ENCODE measurements around the gene PRTN3.

GRCh38 chr19:871446-872265 is 30.9 kb downstream of the PRTN3 start:
- TF ChIP-seq REST (IDR thresholded peaks at IDR 0.05; ENCODE audit: low read depth) (no peak), RAD21 (IDR thresholded peaks at IDR 0.05; ENCODE audit: low read depth) (no peak), CBX3 (IDR thresholded peaks at IDR 0.05; ENCODE audit: low read depth) (no peak), SP1 (IDR thresholded peaks at IDR 0.05; ENCODE audit: low read depth) (no peak), CTCF (IDR thresholded peaks at IDR 0.05 in 2 of 3, conservative IDR thresholded peaks at IDR 0.05 in 1 of 3; ENCODE audit: borderline replicate concordance in 1 of 3, insufficient read depth in 1 of 3, low read depth in 2 of 3, low read length in 2 of 3) (no peak), EZH2 (IDR thresholded peaks at IDR 0.05) (no peak), POLR2AphosphoS5 (IDR thresholded peaks at IDR 0.05; ENCODE audit: low read depth, low read length) (no peak), ZNF274 (IDR thresholded peaks at IDR 0.05; ENCODE audit: low read depth, low read length) (no peak), MAX (IDR thresholded peaks at IDR 0.05) (no peak), POLR2A (IDR thresholded peaks at IDR 0.05; ENCODE audit: borderline replicate concordance, extremely low read depth, insufficient read depth, insufficient read length) (no peak), EZH2phosphoT487 (IDR thresholded peaks at IDR 0.05; ENCODE audit: borderline replicate concordance) (no peak), ZBTB33 (IDR thresholded peaks at IDR 0.05; ENCODE audit: extremely low read depth, insufficient replicate concordance, low read length) (no peak)

Measured in HCT116 (cell line).